Suprapubic skin (tissue), 3 donors: Measurements from ENCODE around the gene HACD2.

Experiments
- CTCF ChIP-seq, 2 donors: fragments of 200-600 bp in 1 of 2; fragments of 450-650 bp in 1 of 2; sonication (generic) in 1 of 2; IDR thresholded peaks; one replicate each; pipeline ENCODE4 v1.5.1; 2016 to 2019; ENCODE audit warnings: antibody characterized with exemption in 2 of 2, mild to moderate bottlenecking in 1 of 2, moderate library complexity in 1 of 2
- POLR2A ChIP-seq, 2 donors: fragments of 450-650 bp; IDR thresholded peaks; one replicate each; pipeline ENCODE4 v1.6.1; 2017; ENCODE audit warnings: antibody characterized with exemption in 2 of 2, mild to moderate bottlenecking in 2 of 2, moderate library complexity in 2 of 2

- no peak for TF ChIP-seq POLR2A (IDR thresholded peaks at IDR 0.05)
- no peak for TF ChIP-seq CTCF (IDR thresholded peaks at IDR 0.05)
These were observed 38.6 kb downstream of the HACD2 start for GRCh38 chr3:123546133-123546755.
